IPS DF 19.7 (cell line): ENCODE results near the gene DOK7.
"Not testable (repeated sequence)": the region's sequence is repeated elsewhere in the genome, so short reads cannot be mapped to it uniquely, and the experiment has no call there.

ENCODE experiments used
- DNase-seq: peaks from one replicate; pipeline ENCODE4 v3.0.0-alpha.2; 2013; ENCODE audit warnings: low read depth, low spot score

The DOK7 gene

GRCh38 chr4:3442959-3443749, 20.0 kb upstream of the DOK7 start:
- no peak for DNase-seq

GRCh38 chr4:3443750-3444309, 19.3 kb upstream of the DOK7 start:
- no peak for DNase-seq

- no peak for DNase-seq
These were observed 18.6 kb upstream of the DOK7 start for GRCh38 chr4:3444351-3445110.

- DNase-seq = no peak
These were observed 17.8 kb upstream of the DOK7 start for GRCh38 chr4:3445111-3445820.

- DNase-seq = no peak
These were observed 17.1 kb upstream of the DOK7 start for GRCh38 chr4:3445829-3446545.

- DNase-seq = no peak
These were observed 16.3 kb upstream of the DOK7 start for GRCh38 chr4:3446631-3447320.

- no peak for DNase-seq
These were observed 15.4 kb upstream of the DOK7 start for GRCh38 chr4:3447431-3448395.

GRCh38 chr4:3449047-3449573, 14.0 kb upstream of the DOK7 start:
- no peak for DNase-seq

GRCh38 chr4:3449574-3450534, 13.3 kb upstream of the DOK7 start:
- DNase-seq = no peak

- DNase-seq = no peak
These were observed 12.5 kb upstream of the DOK7 start for GRCh38 chr4:3450643-3451042.

GRCh38 chr4:3451956-3452355, 11.2 kb upstream of the DOK7 start:
- no peak for DNase-seq

GRCh38 chr4:3452376-3452775, 10.7 kb upstream of the DOK7 start:
- DNase-seq = no peak

GRCh38 chr4:3455596-3455995, 7.5 kb upstream of the DOK7 start:
- DNase-seq = not testable (repeated sequence)

GRCh38 chr4:3458371-3458770, 4.7 kb upstream of the DOK7 start:
- DNase-seq = no peak

- not testable (repeated sequence) for DNase-seq
These were observed 4.0 kb upstream of the DOK7 start for GRCh38 chr4:3459156-3459555.

GRCh38 chr4:3460926-3461325, 2.2 kb upstream of the DOK7 start:
- DNase-seq = no peak

GRCh38 chr4:3461515-3462291, 1.4 kb upstream of the DOK7 start:
- no peak for DNase-seq
